ENCODE data around the gene ASIC2. TPM values are rescaled to one million over a fixed set of nuclear protein-coding genes. Genes with fewer than 3 reads are reported as not detected.

The ASIC2 gene
- polyA plus RNA-seq, 3 donors = 2.7 to 3.8 (median 3.3) TPM

GRCh38 chr17:33258296-33258695 lies 34.8 kb downstream of the ASIC2 start:
- no peak for DNase-seq (ENCODE audit: low read depth in 3 of 3, low spot score in 2 of 3)

- no peak for DNase-seq (ENCODE audit: low read depth in 3 of 3, low spot score in 2 of 3)
These were observed 47.9 kb downstream of the ASIC2 start for GRCh38 chr17:33245183-33245582.

- no peak for DNase-seq (ENCODE audit: low read depth in 3 of 3, low spot score in 2 of 3)
These were observed 49.4 kb downstream of the ASIC2 start for GRCh38 chr17:33243732-33244131.

GRCh38 chr17:33242375-33243124 lies 50.5 kb downstream of the ASIC2 start:
- DNase-seq (ENCODE audit: low read depth in 3 of 3, low spot score in 2 of 3) = no peak

- DNase-seq (ENCODE audit: low read depth in 3 of 3, low spot score in 2 of 3) = no peak
These were observed 51.7 kb downstream of the ASIC2 start for GRCh38 chr17:33241390-33241789.

GRCh38 chr17:33240362-33240761 lies 52.7 kb downstream of the ASIC2 start:
- no peak for DNase-seq (ENCODE audit: low read depth in 3 of 3, low spot score in 2 of 3)

- DNase-seq (ENCODE audit: low read depth in 3 of 3, low spot score in 2 of 3) = no peak
These were observed 53.4 kb downstream of the ASIC2 start for GRCh38 chr17:33239702-33240101.

- no peak for DNase-seq (ENCODE audit: low read depth in 3 of 3, low spot score in 2 of 3)
These were observed 58.0 kb downstream of the ASIC2 start for GRCh38 chr17:33234930-33235685.

GRCh38 chr17:33234233-33234632 lies 58.9 kb downstream of the ASIC2 start:
- no peak for DNase-seq (ENCODE audit: low read depth in 3 of 3, low spot score in 2 of 3)

- DNase-seq (ENCODE audit: low read depth in 3 of 3, low spot score in 2 of 3) = no peak
These were observed 59.3 kb downstream of the ASIC2 start for GRCh38 chr17:33233811-33234177.

- no peak for DNase-seq (ENCODE audit: low read depth in 3 of 3, low spot score in 2 of 3)
These were observed 63.6 kb downstream of the ASIC2 start for GRCh38 chr17:33229499-33229898.

GRCh38 chr17:33229028-33229427 lies 64.1 kb downstream of the ASIC2 start:
- DNase-seq (ENCODE audit: low read depth in 3 of 3, low spot score in 2 of 3) = no peak

GRCh38 chr17:33228548-33228947 lies 64.5 kb downstream of the ASIC2 start:
- no peak for DNase-seq (ENCODE audit: low read depth in 3 of 3, low spot score in 2 of 3)

GRCh38 chr17:33227911-33228310 lies 65.2 kb downstream of the ASIC2 start:
- DNase-seq (ENCODE audit: low read depth in 3 of 3, low spot score in 2 of 3) = no peak

GRCh38 chr17:33225994-33226393 lies 67.1 kb downstream of the ASIC2 start:
- no peak for DNase-seq (ENCODE audit: low read depth in 3 of 3, low spot score in 2 of 3)

GRCh38 chr17:33225509-33225908 lies 67.6 kb downstream of the ASIC2 start:
- no peak for DNase-seq (ENCODE audit: low read depth in 3 of 3, low spot score in 2 of 3)

GRCh38 chr17:33220036-33220435 lies 73.1 kb downstream of the ASIC2 start:
- no peak for DNase-seq (ENCODE audit: low read depth in 3 of 3, low spot score in 2 of 3)

- DNase-seq (ENCODE audit: low read depth in 3 of 3, low spot score in 2 of 3) = no peak
These were observed 74.1 kb downstream of the ASIC2 start for GRCh38 chr17:33218698-33219601.

GRCh38 chr17:33217891-33218290 lies 75.2 kb downstream of the ASIC2 start:
- no peak for DNase-seq (ENCODE audit: low read depth in 3 of 3, low spot score in 2 of 3)

- no peak for DNase-seq (ENCODE audit: low read depth in 3 of 3, low spot score in 2 of 3)
These were observed 78.1 kb downstream of the ASIC2 start for GRCh38 chr17:33214996-33215395.

- no peak for DNase-seq (ENCODE audit: low read depth in 3 of 3, low spot score in 2 of 3)
These were observed 82.8 kb downstream of the ASIC2 start for GRCh38 chr17:33210285-33210684.

Data from right renal cortex interstitium (tissue), 3 donors.